ENCODE measurements around the gene KBTBD4.

The KBTBD4 gene

DNA sequence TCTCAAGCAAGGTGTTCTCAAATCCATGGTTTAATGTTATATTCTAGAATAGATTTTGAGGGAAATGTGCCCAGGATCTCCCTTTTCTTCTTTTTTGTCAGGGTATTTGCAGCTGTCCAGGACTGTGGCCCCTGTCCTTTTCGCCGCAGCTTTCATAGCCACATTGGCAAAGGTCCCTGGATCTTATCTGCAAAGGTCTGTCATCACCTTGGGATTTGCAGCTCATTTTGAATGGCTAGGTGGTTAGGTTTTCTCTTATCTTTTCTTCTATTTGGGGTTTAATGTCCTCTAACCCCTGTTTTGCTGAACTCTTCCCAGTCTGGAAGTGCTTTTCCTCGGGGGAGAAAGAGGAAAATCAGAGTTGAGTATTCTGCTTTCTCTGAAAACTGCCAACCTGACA is 27.2 kb upstream of the KBTBD4 start:
- Histone ChIP-seq H3K27me3 (ENCODE audit: control insufficient read depth in 1 of 2, insufficient read depth in 2 of 2, low read length in 2 of 2) (no peaks in the 10 kb centered on the region), H3K27ac (ENCODE audit: low read depth, low read length) (no peak overlapping the region), H3K9ac (ENCODE audit: low read length) (no peak overlapping the region), H3K36me3 (ENCODE audit: insufficient read depth, low read length) (peaks cover 7% of the 10 kb centered on the region), H3K4me3 (ENCODE audit: low read depth in 1 of 2, low read length in 2 of 2) (no peak overlapping the region), H3K9me3 (ENCODE audit: low read length) (no peaks in the 10 kb centered on the region), H3K4me1 (ENCODE audit: insufficient read depth, low read length) (peaks cover 8% of the 10 kb centered on the region)

DNA sequence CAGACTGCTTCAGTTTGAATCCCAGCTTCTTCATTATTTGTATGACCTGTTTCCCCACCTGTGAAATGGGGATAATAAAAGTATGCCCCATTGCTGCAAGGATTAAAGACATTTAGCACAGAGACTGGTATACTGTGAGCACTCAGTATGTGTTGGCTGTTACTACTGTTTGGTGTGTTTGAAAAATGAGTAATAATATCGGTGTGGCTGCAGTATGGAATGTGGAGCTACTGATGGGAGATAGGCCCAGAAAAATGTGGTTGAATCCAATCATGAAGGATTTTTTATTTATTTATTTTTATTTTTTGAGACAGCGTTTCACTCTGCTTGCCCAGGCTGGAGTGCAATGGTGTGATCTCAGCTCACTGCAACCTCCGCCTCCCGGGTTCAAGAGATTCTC is 24.5 kb upstream of the KBTBD4 start:
- Histone ChIP-seq H3K36me3 (ENCODE audit: insufficient read depth, low read length) (no peaks in the 10 kb centered on the region), H3K9me3 (ENCODE audit: low read length) (no peaks in the 10 kb centered on the region), H3K9ac (ENCODE audit: low read length) (no peak overlapping the region), H3K4me1 (ENCODE audit: insufficient read depth, low read length) (peaks cover 8% of the 10 kb centered on the region), H3K27me3 (ENCODE audit: control insufficient read depth in 1 of 2, insufficient read depth in 2 of 2, low read length in 2 of 2) (no peaks in the 10 kb centered on the region), H3K27ac (ENCODE audit: low read depth, low read length) (no peak overlapping the region), H3K4me3 (ENCODE audit: low read depth in 1 of 2, low read length in 2 of 2) (no peak overlapping the region)

DNA sequence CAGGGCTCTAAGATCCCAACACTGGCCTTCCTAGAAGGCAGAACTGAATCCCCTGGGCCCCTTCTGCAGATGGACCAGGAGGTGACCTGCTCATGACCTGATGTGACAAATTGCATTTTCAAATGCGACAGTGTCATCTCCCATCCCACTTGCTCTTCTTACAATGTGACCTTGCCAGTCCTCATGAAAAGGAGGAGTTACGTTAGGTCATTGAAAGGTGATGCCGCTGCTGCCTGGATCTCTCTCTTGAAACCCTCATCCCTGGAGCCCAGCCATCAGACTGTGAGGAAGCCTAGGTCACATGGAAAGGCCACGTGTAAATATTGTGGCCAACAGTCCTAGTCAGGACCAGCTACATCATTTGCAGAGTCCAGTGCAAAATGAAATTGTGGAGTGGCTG is 21.1 kb upstream of the KBTBD4 start:
- H3K36me3 ChIP-seq (ENCODE audit: insufficient read depth, low read length): no peaks in the 10 kb centered on the region
- H3K27me3 ChIP-seq (ENCODE audit: control insufficient read depth in 1 of 2, insufficient read depth in 2 of 2, low read length in 2 of 2): peaks cover 0 to 4% of the 10 kb centered on the region in 2 donors
- H3K9me3 ChIP-seq (ENCODE audit: low read length): no peaks in the 10 kb centered on the region
- H3K27ac ChIP-seq (ENCODE audit: low read depth, low read length): no peak overlapping the region
- H3K4me1 ChIP-seq (ENCODE audit: insufficient read depth, low read length): no peaks in the 10 kb centered on the region
- no peak overlapping the region for H3K9ac ChIP-seq (ENCODE audit: low read length)
- no peak overlapping the region for H3K4me3 ChIP-seq (ENCODE audit: low read depth in 1 of 2, low read length in 2 of 2)

DNA sequence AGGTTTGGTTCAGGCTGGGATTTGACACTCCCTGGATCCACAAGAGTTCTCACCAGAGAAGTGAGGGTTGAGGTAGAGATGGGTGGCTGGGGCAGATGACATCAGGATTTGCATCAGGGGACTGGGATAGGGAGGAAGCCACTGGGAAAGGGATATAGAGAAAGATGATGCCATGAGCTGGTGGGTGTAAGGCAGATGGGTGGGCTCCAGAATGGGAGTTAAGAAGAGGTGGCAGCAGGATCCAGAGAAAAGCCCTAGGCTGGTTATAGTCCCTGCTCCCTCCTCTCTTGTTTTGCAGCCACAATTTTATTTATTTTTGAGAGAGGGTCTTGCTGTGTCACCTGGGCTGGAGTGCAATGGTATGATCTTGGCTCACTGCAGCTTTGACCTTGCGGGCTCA is 17.2 kb upstream of the KBTBD4 start:
- no peak overlapping the region for H3K9ac ChIP-seq (ENCODE audit: low read length)
- H3K9me3 ChIP-seq (ENCODE audit: low read length): no peaks in the 10 kb centered on the region
- peaks cover 15 to 24% of the 10 kb centered on the region in 2 donors for H3K27me3 ChIP-seq (ENCODE audit: control insufficient read depth in 1 of 2, insufficient read depth in 2 of 2, low read length in 2 of 2)
- peaks cover 9% of the 10 kb centered on the region for H3K4me1 ChIP-seq (ENCODE audit: insufficient read depth, low read length)
- no peak overlapping the region for H3K4me3 ChIP-seq (ENCODE audit: low read depth in 1 of 2, low read length in 2 of 2)
- no peak overlapping the region for H3K27ac ChIP-seq (ENCODE audit: low read depth, low read length)
- no peaks in the 10 kb centered on the region for H3K36me3 ChIP-seq (ENCODE audit: insufficient read depth, low read length)

DNA sequence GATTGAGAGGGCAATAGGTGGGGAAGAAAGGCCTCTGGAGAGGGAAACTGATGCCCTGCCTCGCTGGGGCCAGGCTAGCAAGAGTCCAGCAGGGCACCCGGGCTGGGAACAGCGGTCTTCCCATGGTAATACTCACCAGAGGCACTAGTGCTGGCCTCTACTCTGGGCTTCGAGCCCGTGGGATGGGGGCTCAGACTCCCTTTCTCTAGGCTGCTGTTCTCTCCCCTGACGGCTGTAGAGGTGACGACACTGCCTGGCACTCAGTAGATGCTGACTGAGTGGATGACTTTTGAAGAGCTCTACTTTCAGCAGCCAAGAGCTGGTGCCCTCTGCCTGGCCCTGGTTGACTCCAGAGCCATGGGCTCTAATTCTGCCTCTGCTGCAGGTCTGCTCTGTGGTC is 16.3 kb upstream of the KBTBD4 start:
- H3K4me3 ChIP-seq (ENCODE audit: low read depth in 1 of 2, low read length in 2 of 2): no peak overlapping the region
- peaks cover 9% of the 10 kb centered on the region for H3K4me1 ChIP-seq (ENCODE audit: insufficient read depth, low read length)
- no peak overlapping the region for H3K27ac ChIP-seq (ENCODE audit: low read depth, low read length)
- no peaks in the 10 kb centered on the region for H3K36me3 ChIP-seq (ENCODE audit: insufficient read depth, low read length)
- H3K9me3 ChIP-seq (ENCODE audit: low read length): no peaks in the 10 kb centered on the region
- H3K27me3 ChIP-seq (ENCODE audit: control insufficient read depth in 1 of 2, insufficient read depth in 2 of 2, low read length in 2 of 2): peaks cover 15 to 24% of the 10 kb centered on the region in 2 donors
- no peak overlapping the region for H3K9ac ChIP-seq (ENCODE audit: low read length)

DNA sequence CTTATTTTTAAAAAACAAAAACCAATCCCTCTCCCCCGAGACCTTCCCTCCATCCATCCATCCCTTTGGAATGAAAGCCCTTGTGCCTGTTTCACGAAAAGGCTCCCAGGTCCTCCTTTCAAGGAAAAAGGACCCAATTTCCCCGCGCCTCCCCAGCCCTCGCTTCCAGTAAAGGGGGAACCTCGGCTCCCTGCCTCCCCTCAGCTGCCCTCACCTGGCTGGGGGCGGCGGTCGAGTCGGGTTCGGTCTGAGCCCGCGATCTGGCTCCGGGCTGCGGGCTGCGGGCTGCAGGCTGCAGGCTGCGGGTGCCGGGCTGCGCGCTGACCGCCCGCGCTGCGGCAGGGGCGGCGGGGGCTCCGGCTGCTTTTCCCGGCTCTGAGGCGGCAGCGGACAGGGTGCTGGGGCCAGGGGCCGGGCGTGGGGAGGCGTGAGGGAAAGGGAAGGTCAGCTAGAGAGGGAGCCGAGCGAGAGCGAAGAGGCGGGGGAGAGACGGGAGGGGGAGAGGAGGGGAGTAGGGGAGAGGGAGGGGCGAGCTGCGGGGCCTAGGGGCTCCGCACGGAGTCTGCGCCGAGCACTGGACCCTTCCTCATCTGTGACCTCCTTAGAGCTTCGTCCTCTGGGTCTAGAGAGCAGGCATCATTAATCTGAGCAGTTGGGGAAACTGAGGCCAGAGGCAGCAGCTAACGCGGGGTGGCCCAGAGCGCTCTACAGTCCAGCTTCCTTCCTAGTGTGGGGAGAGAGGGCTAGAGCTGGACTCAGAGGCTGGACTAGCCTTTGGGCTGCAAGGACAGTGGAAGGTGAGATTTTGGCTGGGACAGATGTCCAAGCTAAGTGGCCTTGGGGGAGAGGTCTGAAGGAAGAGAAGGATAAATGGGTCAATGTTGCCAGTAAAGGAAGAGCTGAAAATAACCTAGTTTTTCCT is 15.4 kb upstream of the KBTBD4 start, which contains the start of gene C1QTNF4:
Gene C1QTNF4 (minus strand): TSS at position 478 of the 922 bp plus-strand sequence. CDS start 3,601 bp downstream, outside the sequence.
- no peak within 1 kb of the TSS for H3K9ac ChIP-seq (ENCODE audit: low read length)
- H3K27ac ChIP-seq (ENCODE audit: low read depth, low read length): no peak within 1 kb of the TSS
- H3K9me3 ChIP-seq (ENCODE audit: low read length): no peaks in the 10 kb centered on the region
- peaks cover 15 to 28% of the 10 kb centered on the region in 2 donors for H3K27me3 ChIP-seq (ENCODE audit: control insufficient read depth in 1 of 2, insufficient read depth in 2 of 2, low read length in 2 of 2)
- H3K4me3 ChIP-seq (ENCODE audit: low read depth in 1 of 2, low read length in 2 of 2): peak within 1 kb of the TSS in 1 of 2 donors; percentile 34
- peaks cover 11% of the 10 kb centered on the region for H3K4me1 ChIP-seq (ENCODE audit: insufficient read depth, low read length)
- no peaks in the 10 kb centered on the region for H3K36me3 ChIP-seq (ENCODE audit: insufficient read depth, low read length)

DNA sequence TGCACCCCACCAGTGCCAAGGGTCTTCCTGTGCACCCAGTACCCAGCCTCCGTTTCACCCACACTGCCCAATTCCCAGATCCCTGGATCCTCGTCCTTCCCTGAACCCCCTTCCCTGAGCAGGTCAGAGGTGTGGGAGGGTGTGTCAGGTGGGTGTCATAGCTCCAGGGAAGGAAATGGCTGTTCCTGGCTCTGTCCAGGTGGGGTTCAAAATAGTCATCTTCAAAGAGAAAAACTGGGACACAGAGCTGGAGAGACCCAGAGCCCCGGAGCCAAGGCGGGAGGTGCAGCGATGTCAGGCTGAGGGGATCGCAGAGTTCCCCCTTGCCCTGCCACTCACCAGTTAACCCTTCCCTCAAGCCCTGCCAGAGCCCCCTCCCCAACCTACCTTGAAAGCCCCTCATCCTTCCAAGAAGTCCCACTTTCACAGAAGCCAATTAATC is 14.7 kb upstream of the KBTBD4 start:
- Histone ChIP-seq H3K9me3 (ENCODE audit: low read length) (no peaks in the 10 kb centered on the region), H3K27ac (ENCODE audit: low read depth, low read length) (no peak overlapping the region), H3K4me3 (ENCODE audit: low read depth in 1 of 2, low read length in 2 of 2) (no peak overlapping the region), H3K9ac (ENCODE audit: low read length) (no peak overlapping the region), H3K4me1 (ENCODE audit: insufficient read depth, low read length) (peaks cover 18% of the 10 kb centered on the region), H3K36me3 (ENCODE audit: insufficient read depth, low read length) (no peaks in the 10 kb centered on the region), H3K27me3 (ENCODE audit: control insufficient read depth in 1 of 2, insufficient read depth in 2 of 2, low read length in 2 of 2) (peaks cover 15 to 28% of the 10 kb centered on the region in 2 donors)

DNA sequence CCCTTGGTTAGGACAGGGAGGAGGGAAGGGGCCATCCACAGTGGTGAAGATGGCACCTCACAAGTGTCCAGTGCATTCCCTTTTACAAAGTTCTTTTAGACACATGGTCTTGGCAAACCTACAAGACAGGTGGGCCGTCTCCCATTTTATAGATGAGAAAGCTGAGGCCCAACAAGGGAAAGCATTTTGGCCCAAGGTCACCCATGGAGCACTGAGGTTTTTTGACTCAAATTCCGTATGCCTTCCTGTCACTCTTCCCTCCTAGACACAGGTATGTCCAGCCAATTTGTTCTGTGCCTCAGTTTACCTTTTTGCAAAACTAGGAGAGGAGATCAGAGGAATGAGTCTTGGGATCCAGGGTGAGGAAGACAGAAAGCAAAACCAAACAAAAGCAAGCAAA is 14.2 kb upstream of the KBTBD4 start:
- Histone ChIP-seq H3K4me3 (ENCODE audit: low read depth in 1 of 2, low read length in 2 of 2) (no peak overlapping the region), H3K36me3 (ENCODE audit: insufficient read depth, low read length) (no peaks in the 10 kb centered on the region), H3K27me3 (ENCODE audit: control insufficient read depth in 1 of 2, insufficient read depth in 2 of 2, low read length in 2 of 2) (peaks cover 15 to 28% of the 10 kb centered on the region in 2 donors), H3K4me1 (ENCODE audit: insufficient read depth, low read length) (peaks cover 20% of the 10 kb centered on the region), H3K9ac (ENCODE audit: low read length) (no peak overlapping the region), H3K27ac (ENCODE audit: low read depth, low read length) (no peak overlapping the region), H3K9me3 (ENCODE audit: low read length) (no peaks in the 10 kb centered on the region)

DNA sequence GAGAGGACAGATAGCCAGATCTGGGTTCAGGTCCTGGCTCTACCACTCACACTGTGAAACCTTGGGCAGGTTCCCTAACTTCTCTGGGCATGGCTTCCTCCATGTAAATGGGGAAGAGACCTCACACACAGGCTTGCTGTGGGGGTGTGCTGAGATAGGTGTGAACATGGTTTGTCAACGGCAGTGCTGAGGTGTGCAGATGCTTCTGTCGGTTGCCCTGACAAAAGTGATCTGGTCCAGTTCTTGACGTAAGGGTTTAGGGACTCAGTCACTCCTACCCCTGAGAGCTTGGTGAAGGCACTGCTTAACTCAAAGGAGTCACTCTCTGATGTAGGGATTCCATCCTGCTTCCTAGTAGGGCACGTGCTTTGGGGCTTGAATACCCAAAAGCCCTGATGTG is 13.5 kb upstream of the KBTBD4 start:
- H3K4me1 ChIP-seq (ENCODE audit: insufficient read depth, low read length): peaks cover 20% of the 10 kb centered on the region
- H3K9me3 ChIP-seq (ENCODE audit: low read length): no peaks in the 10 kb centered on the region
- no peak overlapping the region for H3K27ac ChIP-seq (ENCODE audit: low read depth, low read length)
- H3K4me3 ChIP-seq (ENCODE audit: low read depth in 1 of 2, low read length in 2 of 2): no peak overlapping the region
- no peak overlapping the region for H3K9ac ChIP-seq (ENCODE audit: low read length)
- peaks cover 15 to 28% of the 10 kb centered on the region in 2 donors for H3K27me3 ChIP-seq (ENCODE audit: control insufficient read depth in 1 of 2, insufficient read depth in 2 of 2, low read length in 2 of 2)
- H3K36me3 ChIP-seq (ENCODE audit: insufficient read depth, low read length): no peaks in the 10 kb centered on the region

DNA sequence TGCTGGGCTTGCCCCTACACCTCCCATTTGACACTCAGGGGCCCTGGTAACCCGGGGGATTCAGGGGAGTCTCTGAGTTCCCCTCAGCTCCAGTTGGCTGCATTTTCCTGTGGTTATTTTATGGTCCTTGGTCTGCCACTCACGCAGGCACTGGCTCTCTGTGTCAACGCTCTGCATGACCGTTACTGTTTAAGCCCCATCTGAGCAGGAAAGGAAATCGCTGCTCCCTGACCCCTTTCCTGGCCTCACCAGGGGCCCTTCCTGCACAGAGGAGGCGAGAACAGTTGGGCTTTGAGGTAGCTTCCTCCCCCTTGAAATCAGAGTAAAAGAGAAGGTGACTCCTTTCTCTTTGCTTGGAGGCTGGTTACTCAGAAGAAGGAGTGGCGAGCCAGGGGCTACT is 13.0 kb upstream of the KBTBD4 start:
- Histone ChIP-seq H3K36me3 (ENCODE audit: insufficient read depth, low read length) (no peaks in the 10 kb centered on the region), H3K9me3 (ENCODE audit: low read length) (no peaks in the 10 kb centered on the region), H3K4me1 (ENCODE audit: insufficient read depth, low read length) (peaks cover 20% of the 10 kb centered on the region), H3K9ac (ENCODE audit: low read length) (no peak overlapping the region), H3K4me3 (ENCODE audit: low read depth in 1 of 2, low read length in 2 of 2) (no peak overlapping the region), H3K27ac (ENCODE audit: low read depth, low read length) (no peak overlapping the region), H3K27me3 (ENCODE audit: control insufficient read depth in 1 of 2, insufficient read depth in 2 of 2, low read length in 2 of 2) (peaks cover 15 to 28% of the 10 kb centered on the region in 2 donors)

DNA sequence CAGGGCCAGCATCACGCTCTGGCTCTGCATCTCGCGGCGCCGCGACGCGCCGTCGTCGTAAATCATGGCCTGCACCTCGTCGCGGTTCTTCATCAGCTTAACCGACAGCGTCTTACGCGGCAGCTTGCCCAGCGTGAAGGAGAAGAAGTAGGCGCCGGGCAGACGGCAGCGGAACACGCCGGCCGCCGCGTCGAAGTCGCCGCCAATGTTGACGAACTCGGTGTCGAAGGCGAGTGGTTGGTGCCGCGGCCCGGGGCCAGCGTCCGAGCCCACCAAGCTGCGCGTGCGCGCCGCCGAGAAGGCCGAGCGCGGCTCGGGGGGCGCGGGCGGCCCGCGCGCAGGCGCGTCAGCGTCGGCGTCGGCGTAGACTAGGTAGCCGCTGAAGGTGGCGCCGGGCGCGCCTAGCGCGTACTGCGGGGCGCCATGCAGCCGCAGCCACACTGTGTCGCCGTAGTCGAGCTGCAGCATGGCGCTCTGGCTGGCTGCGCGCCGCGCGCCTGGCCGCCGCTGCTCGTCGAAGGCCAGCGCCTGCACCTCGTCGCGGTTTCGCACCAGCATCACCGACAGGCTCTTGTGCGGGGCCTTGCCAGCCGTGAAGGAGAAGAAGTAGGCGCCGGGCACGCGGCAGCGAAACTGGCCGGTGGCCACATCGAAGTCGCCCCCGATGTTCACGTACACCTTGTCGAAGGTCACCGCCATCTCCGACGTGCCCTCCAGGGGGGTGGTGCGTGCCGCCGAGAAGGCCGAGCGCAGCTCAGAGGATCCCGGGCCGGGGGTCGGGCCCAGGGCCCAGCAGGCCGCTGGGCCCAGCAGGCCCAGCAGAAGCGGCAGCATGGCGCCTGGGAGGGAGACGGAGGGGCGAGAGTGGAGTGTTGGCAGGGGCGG is 11.4 kb upstream of the KBTBD4 start:
- H3K27ac ChIP-seq (ENCODE audit: low read depth, low read length): peak overlapping the region; percentile 3
- H3K9me3 ChIP-seq (ENCODE audit: low read length): no peaks in the 10 kb centered on the region
- peak overlapping the region; percentile 15 to 61 for H3K4me3 ChIP-seq (ENCODE audit: low read depth in 1 of 2, low read length in 2 of 2)
- peaks cover 1% of the 10 kb centered on the region for H3K36me3 ChIP-seq (ENCODE audit: insufficient read depth, low read length)
- H3K4me1 ChIP-seq (ENCODE audit: insufficient read depth, low read length): peaks cover 20% of the 10 kb centered on the region
- H3K27me3 ChIP-seq (ENCODE audit: control insufficient read depth in 1 of 2, insufficient read depth in 2 of 2, low read length in 2 of 2): peaks cover 15 to 27% of the 10 kb centered on the region in 2 donors
- H3K9ac ChIP-seq (ENCODE audit: low read length): no peak overlapping the region
